T-helper 1 cell treated with Interleukin-12 subunit alpha and Interleukin-12 subunit beta and Interleukin-4 antibody, amounts not matched to agents 30 ng/mL and 1 ng/mL, for 36 hours (primary cell): ENCODE measurements around the gene NOC2L. TPM values are rescaled to one million over a fixed set of nuclear protein-coding genes. Genes with fewer than 3 reads are reported as not detected.

Experiments
- intact Hi-C: fragments of 100-400 bp; cut with micrococcal nuclease; formaldehyde crosslinking; loops from one replicate; pipeline ENCODE4 v1.15.1; 2024
- total RNA-seq: library from RNA; stranded (reverse); gene quantifications from 2 replicates; pipeline ENCODE4 v1.2.3, GENCODE V29; 2022

NOC2L gene
- total RNA-seq, 1 donor from 2014 or later = 90.0 TPM

DNA sequence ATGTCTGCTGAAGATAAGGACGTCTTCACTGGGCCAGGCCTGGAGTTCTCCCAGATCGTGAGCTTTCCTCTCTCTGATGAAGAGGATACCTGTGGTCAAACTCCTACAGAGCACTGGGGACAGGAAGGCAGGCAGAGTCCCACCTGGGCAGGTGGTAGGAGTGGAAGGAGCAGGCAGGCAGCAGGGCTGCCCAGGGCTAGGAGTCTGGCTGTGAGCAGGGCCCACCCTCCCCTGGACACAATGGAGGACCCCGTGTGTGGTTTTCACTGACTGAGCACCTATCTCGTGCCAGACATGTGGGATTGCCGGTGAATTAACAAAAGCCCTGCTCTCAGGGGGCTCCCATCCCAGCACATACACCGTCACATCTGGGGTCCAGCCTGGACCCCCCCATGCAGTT lies 40.2 kb downstream of the NOC2L start:
- intact Hi-C loops = no loop called here

GRCh38 chr1:918353-918752 lies 40.7 kb downstream of the NOC2L start:
- intact Hi-C loops = no loop called here

- intact Hi-C loops = no loop called here
These were observed 41.5 kb downstream of the NOC2L start for GRCh38 chr1:917466-918091.

GRCh38 chr1:917076-917459 lies 42.0 kb downstream of the NOC2L start:
- intact Hi-C loops = no loop called here

DNA sequence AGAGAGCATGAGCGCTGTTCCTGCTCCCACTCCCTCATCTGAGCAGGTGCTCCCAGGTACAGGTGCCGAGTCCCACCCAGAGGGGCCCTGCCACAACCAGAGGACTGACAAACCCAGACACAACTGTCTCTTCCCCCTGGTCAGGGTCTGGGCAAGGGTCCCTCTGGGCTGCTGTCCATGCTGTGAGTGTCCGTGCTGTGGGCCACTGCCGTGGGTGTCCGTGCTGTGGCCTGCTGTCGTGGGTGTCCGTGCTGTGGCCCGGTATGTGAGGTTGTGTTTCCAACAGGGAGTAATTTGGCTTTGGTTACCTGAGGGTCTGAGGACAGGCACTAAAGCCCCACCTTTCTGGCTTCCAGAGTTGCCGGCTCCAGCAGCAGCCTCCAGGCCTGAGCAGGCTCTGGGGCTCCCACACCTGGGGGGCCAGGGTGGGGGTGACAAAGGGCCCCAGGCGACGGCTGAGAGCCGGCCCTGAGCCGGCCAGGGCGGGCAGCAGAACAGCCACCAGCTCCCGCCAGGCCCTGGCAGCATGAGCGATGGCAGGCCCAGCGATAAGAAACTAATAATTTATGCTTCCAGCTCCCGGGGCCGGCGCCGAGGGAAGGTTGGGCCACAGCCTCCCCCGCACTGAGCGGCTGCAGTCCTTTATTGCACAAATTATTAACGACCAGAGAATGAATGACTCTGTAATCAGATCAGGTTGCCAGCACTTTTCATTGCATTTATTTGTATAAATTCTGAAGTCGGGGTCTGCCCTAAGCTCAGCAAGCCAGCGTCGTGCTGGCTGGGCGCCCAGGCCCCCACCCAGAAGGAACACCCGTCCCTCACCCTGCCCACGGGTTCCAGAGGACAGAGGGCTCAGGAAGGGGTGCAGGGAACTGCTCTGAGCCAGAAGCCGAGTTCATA lies 42.6 kb downstream of the NOC2L start:
- intact Hi-C loops = no loop called here

- intact Hi-C loops = no loop called here
These were observed 43.5 kb downstream of the NOC2L start for GRCh38 chr1:915295-916172.

DNA sequence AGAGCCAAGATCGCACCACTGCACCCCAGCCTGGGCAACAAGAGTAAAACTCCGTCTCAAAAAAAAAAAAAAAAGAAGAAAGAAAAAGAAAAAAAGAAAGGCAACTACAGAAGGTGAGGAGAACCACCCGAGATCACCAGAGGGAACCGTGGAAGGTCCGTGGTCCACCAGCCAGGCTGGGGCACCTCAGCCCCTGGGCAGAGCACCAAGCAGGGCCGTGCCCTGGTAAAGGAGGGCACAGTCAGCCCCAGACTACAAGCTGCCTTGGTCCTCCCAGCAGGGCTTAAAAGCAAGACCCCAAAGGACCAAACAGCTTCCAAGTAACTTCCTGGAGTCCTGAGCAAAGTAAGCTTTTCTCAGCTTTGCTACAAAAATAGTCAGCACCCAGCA lies 44.2 kb downstream of the NOC2L start:
- intact Hi-C loops = no loop called here

DNA sequence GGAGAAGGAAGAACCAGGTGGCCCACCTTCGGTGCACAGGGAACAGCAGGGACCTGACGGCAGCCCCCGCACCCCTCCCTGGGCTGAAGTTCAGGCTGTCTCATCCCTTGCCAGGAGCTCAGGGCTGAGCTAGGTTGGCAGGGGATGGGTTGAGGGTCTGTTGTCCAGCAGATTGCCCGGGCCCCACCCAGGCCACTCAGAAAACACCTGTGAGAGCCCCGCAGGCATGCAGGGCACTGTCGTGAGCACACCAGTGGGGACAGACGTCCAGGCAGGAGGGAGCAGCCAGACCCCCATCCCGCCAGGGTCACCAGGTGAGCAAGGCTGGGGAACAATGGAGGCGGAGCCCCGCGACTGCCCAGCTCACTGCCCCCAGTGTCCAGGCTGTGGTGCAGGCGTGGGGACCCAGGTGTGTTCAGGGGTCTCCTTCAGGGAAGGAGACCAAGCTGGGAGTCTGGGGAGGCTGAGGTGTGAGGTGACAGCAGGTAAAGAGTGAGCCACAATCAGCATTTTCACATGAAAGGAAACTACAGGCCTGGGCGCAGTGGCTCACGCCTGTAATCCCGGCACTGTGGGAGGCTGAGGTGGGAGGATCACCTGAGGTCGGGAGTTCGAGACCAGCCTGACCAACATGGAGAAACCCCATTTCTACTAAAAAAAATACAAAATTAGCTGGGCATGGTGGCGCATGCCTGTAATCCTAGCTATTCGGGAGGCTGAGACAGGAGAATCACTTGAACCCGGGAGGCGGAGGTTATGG lies 44.7 kb downstream of the NOC2L start:
- intact Hi-C loops = no loop called here

DNA sequence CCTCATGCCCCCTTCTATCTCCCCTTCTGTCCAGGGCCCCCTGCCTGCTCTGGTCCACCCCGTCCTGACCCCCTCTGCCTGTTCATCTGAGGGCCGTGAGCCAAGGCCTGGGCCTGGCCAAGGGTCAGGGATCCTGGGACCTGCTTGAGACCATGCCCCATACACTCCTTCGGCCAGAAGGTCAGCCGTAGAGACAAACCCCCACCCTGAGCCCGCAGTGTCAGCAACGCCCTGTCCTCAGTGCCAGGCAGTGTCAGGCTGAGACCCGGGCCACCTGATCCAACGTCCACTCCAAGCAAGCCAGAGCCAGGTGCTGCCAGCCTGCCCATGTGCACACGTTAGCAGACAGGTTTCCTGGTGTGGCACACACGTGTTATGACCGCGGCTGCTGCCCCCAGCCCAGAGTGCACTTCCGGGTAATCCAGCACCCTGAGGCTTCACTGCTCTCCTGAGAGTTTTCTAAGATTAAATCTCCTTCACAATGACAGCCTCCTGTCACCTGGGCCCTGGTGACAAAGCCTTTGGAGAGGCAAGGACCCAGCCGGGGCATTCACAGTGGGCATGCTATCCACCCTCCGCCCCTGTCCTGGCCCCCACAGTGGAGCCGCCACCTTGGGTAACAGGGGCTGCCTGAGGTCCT lies 45.4 kb downstream of the NOC2L start:
- intact Hi-C loops = no loop called here

DNA sequence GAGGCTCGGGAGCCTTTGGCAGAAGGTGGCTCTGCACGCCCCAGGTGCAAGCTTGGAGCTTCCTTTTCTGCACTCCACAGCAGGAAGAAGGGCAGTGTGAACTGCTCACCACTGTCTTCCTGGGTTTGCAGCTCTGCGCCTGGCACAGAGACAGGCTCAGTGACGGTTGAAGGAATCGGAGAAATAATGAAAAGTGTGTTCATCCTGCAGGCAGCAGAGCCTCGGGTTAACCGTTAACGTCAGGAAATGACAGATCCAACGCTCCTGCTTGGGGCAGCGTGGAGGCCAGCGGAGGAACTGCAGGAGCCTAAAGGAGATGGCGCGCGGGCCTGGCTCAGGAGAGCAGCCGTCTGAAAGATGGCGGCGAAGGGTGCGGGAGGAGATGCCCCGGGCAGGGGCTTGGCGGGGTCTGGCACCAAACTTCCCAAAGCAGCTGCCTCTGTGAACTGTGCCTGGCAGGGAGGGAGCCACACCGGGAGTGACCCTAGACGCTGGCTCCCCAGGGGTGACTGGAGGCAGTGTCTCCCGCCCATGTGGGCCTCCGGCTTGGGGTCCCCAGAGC lies 46.2 kb downstream of the NOC2L start:
- intact Hi-C loops = no loop called here

DNA sequence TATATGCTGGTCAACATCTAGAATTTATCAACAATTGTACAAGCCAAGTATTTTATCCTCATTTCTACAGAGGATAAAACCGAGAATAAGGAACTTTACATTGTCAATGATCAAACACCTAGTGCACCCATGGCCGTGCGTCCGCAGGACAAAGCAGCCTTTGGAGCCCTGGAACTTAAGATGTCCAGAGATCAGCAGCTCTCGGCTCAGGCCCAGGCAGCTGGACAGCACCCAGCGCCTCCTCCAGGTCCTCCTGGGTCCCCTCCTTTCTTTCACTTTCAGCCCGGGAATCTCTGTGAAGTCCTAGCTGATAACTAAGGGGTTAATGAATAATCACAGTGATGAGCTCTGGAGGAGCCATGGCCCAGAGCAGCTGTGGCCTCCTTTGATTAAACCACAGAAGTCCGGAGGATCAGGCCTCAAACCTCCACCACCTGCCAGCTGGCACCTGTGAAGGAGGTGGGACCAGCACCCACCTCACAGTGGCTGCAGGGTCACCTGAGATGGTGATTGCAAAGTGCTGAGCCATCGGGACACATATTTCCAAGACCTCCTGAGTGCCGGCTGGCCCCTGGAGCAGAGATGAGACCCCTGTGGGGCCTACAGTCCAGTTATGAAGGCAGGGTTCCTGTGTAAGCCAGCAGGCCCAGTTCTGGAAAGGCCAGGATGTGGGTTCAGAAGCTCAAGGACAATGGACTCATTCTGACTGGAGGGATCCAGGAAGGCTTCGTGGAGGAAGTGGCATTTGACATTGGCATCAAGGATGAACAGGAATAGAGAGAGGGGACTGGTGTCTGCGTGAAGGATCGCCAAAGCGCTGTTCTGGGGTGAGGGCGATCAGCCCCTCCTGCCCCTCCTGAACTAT lies 46.9 kb downstream of the NOC2L start:
- intact Hi-C loops = no loop called here

DNA sequence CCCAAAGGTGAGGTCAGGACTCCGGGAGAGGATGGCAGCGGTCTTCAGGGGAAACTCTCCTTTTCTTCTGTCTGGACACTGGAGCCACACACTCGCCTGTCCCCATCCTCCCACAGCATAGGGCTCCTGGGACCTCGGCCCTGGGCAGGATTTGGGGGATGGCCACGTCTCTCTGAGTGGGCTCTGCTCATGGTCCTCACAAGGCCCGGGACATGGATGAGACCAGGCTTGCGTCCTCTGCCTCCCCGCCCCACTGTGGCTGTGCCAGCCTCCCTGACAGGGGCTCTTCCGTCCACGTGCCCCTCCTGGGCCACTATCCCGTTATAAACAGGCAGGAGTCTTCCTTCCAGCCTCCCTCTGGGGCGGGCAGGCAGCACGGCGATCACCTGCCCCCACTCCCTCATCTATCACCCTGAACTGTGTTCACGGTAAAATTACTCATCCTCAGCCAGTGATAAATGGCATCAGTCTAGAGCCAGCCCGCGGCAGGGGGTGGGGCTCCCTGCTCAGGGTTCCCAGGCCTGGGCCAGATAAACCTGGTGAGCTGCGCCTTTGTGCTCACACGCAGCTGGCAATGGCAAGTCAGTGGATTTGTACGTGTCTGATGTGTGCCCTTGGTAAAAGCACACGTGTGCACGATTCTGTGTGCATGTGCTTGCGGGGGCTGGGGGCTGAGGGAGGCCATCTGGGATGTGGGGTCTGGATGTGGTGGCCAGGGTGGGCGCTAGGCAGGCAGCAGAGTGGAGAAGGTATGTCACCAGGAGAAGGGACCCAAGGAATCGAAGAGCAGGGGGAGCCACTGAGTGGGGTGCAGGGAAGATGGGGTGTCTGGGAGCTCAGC lies 48.0 kb downstream of the NOC2L start:
- intact Hi-C loops = no loop called here

GRCh38 chr1:910311-910880 lies 48.7 kb downstream of the NOC2L start:
- intact Hi-C loops = no loop called here

GRCh38 chr1:909861-910310 lies 49.2 kb downstream of the NOC2L start:
- intact Hi-C loops = loop anchor here (5.0 kb wide), 1 partner anchor 47 kb away; the partner anchor contains the start of gene NOC2L

DNA sequence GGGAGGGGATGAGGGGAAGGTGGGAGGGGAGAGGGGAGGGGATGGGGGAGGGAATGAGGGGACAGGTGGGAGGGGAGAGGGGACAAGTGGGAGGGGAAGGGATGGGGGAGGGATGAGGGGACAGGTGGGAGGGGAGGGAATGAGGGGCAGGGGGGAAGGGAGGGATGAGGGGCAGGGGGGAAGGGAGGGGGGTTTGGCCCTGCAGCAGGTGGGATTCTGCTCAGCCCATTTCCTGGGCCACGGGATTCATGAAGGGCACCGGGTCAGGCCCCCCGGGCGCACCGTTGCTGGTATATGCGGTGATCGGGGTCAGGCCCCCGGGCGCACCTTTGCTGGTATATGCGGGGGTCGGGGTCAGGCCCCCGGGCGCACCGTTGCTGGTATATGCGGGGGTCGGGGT lies 50.4 kb downstream of the NOC2L start:
- intact Hi-C loops = loop anchor here (5.0 kb wide), 1 partner anchor 49 kb away; the partner anchor contains the start of gene NOC2L

- intact Hi-C loops = loop anchor here (5.0 kb wide), 1 partner anchor 49 kb away; the partner anchor contains the start of gene NOC2L
These were observed 51.2 kb downstream of the NOC2L start for GRCh38 chr1:907611-908451.
